ENCODE results near the gene CCP110. TPM values are rescaled to one million over a fixed set of nuclear protein-coding genes. Genes with fewer than 3 reads are reported as not detected.
A peak's percentile ranks its signal among the peaks of the same experiment; 100 is the strongest.

CCP110 gene
- total RNA-seq, 1 experiment from 2014 or later = 21.6 TPM

GRCh38 chr16:19588661-19589060 is 64.9 kb downstream of the CCP110 start:
- H3K23me2 ChIP-seq (ENCODE audit: insufficient read length, low read depth, low read length, poor library complexity, severe bottlenecking) = no peaks in the 10 kb centered on the region
- H2BK5ac ChIP-seq (ENCODE audit: insufficient read length, low read length) = no peak overlapping the region
- Mint-ChIP-seq H3K4me3 (no peak overlapping the region), H3K27ac (peak overlapping the region in 1 of 3 experiments; percentile 8; a peak in 1 of 7 replicates), H3K27me3 (ENCODE audit: low read depth) (no peaks in the 10 kb centered on the region), H3K36me3 (ENCODE audit: insufficient read depth in 1 of 3, low read depth in 3 of 3) (peaks cover 7 to 43% (median 33%) of the 10 kb centered on the region in 3 experiments; a peak in 6 of 7 replicates), H3K4me1 (no peaks in the 10 kb centered on the region), H3K9me3 (no peaks in the 10 kb centered on the region)
- no peak overlapping the region for H3K23ac ChIP-seq (ENCODE audit: insufficient read length, low read depth, low read length)
- H3K4me2 ChIP-seq (ENCODE audit: insufficient read depth, insufficient read length, low read length) = no peak overlapping the region
- H3K79me2 ChIP-seq (ENCODE audit: insufficient read depth, low read length) = no peaks in the 10 kb centered on the region
- no peaks in the 10 kb centered on the region for H3K9me3 ChIP-seq (ENCODE audit: control insufficient read depth, low read depth, low read length)
- TF ChIP-seq, protein P1, sequence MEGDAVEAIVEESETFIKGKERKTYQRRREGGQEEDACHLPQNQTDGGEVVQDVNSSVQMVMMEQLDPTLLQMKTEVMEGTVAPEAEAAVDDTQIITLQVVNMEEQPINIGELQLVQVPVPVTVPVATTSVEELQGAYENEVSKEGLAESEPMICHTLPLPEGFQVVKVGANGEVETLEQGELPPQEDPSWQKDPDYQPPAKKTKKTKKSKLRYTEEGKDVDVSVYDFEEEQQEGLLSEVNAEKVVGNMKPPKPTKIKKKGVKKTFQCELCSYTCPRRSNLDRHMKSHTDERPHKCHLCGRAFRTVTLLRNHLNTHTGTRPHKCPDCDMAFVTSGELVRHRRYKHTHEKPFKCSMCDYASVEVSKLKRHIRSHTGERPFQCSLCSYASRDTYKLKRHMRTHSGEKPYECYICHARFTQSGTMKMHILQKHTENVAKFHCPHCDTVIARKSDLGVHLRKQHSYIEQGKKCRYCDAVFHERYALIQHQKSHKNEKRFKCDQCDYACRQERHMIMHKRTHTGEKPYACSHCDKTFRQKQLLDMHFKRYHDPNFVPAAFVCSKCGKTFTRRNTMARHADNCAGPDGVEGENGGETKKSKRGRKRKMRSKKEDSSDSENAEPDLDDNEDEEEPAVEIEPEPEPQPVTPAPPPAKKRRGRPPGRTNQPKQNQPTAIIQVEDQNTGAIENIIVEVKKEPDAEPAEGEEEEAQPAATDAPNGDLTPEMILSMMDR (conservative IDR thresholded peaks at IDR 0.05) = no peak
- DNase-seq = no peak
- no peak overlapping the region for H2BK15ac ChIP-seq (ENCODE audit: low read depth, low read length)
- no peak overlapping the region for H3K14ac ChIP-seq (ENCODE audit: insufficient read depth, low read length)
- H3K18ac ChIP-seq (ENCODE audit: insufficient read length, low read depth, low read length) = no peak overlapping the region
- no peak overlapping the region for H3K4ac ChIP-seq (ENCODE audit: low read depth, low read length)
- H4K5ac ChIP-seq (ENCODE audit: insufficient read length, low read depth, low read length) = no peak overlapping the region
- no peak overlapping the region for H4K8ac ChIP-seq (replicated peaks; ENCODE audit: insufficient read length, low read depth, low read length)
- no peaks in the 10 kb centered on the region for H4K20me1 ChIP-seq (ENCODE audit: control insufficient read depth, insufficient read depth, insufficient read length)
- H3T11ph ChIP-seq (ENCODE audit: low read length) = no peak overlapping the region
- H2BK12ac ChIP-seq (ENCODE audit: insufficient read length, low read depth, low read length) = no peak overlapping the region
- no peak overlapping the region for H3K56ac ChIP-seq (ENCODE audit: insufficient read length, low read depth, low read length)
- no peaks in the 10 kb centered on the region for H3K4me1 ChIP-seq (ENCODE audit: insufficient read depth, low read length)
- H2AK5ac ChIP-seq (ENCODE audit: insufficient read length, low read length) = no peak overlapping the region
- H3K27ac ChIP-seq (ENCODE audit: insufficient read length, low read depth, low read length) = no peak overlapping the region
- no CpG with 5 or more reads among the region's 5 CpGs for WGBS (ENCODE audit: extremely low coverage, insufficient read length, low lambda C conversion rate)
- H3K79me1 ChIP-seq (ENCODE audit: insufficient read depth, low read depth, low read length, poor library complexity, severe bottlenecking) = no peaks in the 10 kb centered on the region
- H2BK120ac ChIP-seq (ENCODE audit: low read depth, low read length, poor library complexity, severe bottlenecking) = no peak overlapping the region
- no peak overlapping the region for H2BK20ac ChIP-seq (ENCODE audit: low read depth, low read length, poor library complexity, severe bottlenecking)
- no peak overlapping the region for H2AFZ ChIP-seq (ENCODE audit: low read length)
- no peak overlapping the region for H4K91ac ChIP-seq (ENCODE audit: insufficient read length, low read depth, low read length)
- H3K27me3 ChIP-seq (ENCODE audit: insufficient read depth, low read length) = no peaks in the 10 kb centered on the region
- no peak overlapping the region for H3K9ac ChIP-seq (ENCODE audit: extremely low read depth, insufficient read length, low read length)

Measured in H9 (cell line).